Loucy (cell line): ENCODE results near the gene DUSP23.

ENCODE experiments used
- H2AFZ ChIP-seq: fragments of 200-600 bp; sonication (generic); 2 replicates; pipeline ENCODE4 v1.6.0; 2016; ENCODE audit warnings: antibody characterized with exemption, mild to moderate bottlenecking, low read length, moderate library complexity
- H3F3A ChIP-seq: fragments of 200-600 bp; 2 replicates; pipeline ENCODE4 v1.6.0; 2016; ENCODE audit warnings: antibody characterized with exemption, low read depth, mild to moderate bottlenecking
- H3K27me3 ChIP-seq: fragments of 200-600 bp; sonication (generic); 2 replicates; pipeline ENCODE4 v1.6.1; 2014; ENCODE audit warnings: low read length, mild to moderate bottlenecking; ENCODE audit not compliant: insufficient read depth, poor library complexity, severe bottlenecking
- H3K36me3 ChIP-seq: fragments of 200-600 bp; sonication (generic); 2 replicates; pipeline ENCODE4 v1.6.1; 2016; ENCODE audit warnings: low read length; ENCODE audit not compliant: insufficient read depth
- H3K4me1 ChIP-seq: fragments of 200-600 bp; sonication (generic); 2 replicates; pipeline ENCODE4 v1.5.1; 2014; ENCODE audit warnings: low read length, mild to moderate bottlenecking; ENCODE audit not compliant: insufficient read depth, poor library complexity, severe bottlenecking
- H3K4me2 ChIP-seq: fragments of 200-600 bp; sonication (generic); 2 replicates; pipeline ENCODE4 v1.6.0; 2014; ENCODE audit warnings: antibody characterized with exemption, low read length, low read depth, mild to moderate bottlenecking; ENCODE audit not compliant: poor library complexity, severe bottlenecking
- H3K4me3 ChIP-seq: fragments of 200-600 bp; sonication (generic); 2 replicates; pipeline ENCODE4 v1.5.1; 2014; ENCODE audit warnings: low read length, mild to moderate bottlenecking, mixed read lengths; ENCODE audit not compliant: poor library complexity, severe bottlenecking
- H3K79me2 ChIP-seq: fragments of 200-600 bp; sonication (generic); 2 replicates; pipeline ENCODE4 v1.6.1; 2014; ENCODE audit warnings: low read length; ENCODE audit not compliant: insufficient read depth
- H3K9ac ChIP-seq: fragments of 200-600 bp; sonication (generic); 2 replicates; pipeline ENCODE4 v1.6.0; 2014; ENCODE audit warnings: mild to moderate bottlenecking, low read depth, low read length, moderate library complexity; ENCODE audit not compliant: poor library complexity, severe bottlenecking
- H3K9me2 ChIP-seq: fragments of 200-600 bp; sonication (generic); replicated peaks from 2 replicates; pipeline ENCODE4 v1.6.1; 2016; ENCODE audit warnings: low read depth, low read length, mixed read lengths
- H3K9me3 ChIP-seq: fragments of 200-600 bp; sonication (generic); 2 replicates; pipeline ENCODE4 v1.6.1; 2014; ENCODE audit warnings: mild to moderate bottlenecking, antibody characterized with exemption, low read length, low read depth; ENCODE audit not compliant: insufficient read depth
- H4K20me1 ChIP-seq: fragments of 200-600 bp; sonication (generic); 2 replicates; pipeline ENCODE4 v1.6.0; 2014; ENCODE audit warnings: antibody characterized with exemption, low read length, mild to moderate bottlenecking; ENCODE audit not compliant: insufficient read depth, poor library complexity, severe bottlenecking
- CTCF ChIP-seq: fragments of 200-600 bp; sonication (generic); conservative IDR thresholded peaks from 2 replicates; pipeline ENCODE4 v1.5.1; 2014; ENCODE audit warnings: mild to moderate bottlenecking, antibody characterized with exemption, low read length
- EZH2phosphoT487 ChIP-seq: fragments of 200-600 bp; IDR thresholded peaks from 2 replicates; pipeline ENCODE4 v1.6.1; 2018; ENCODE audit warnings: antibody characterized with exemption, mild to moderate bottlenecking, moderate library complexity, borderline replicate concordance

DUSP23 gene

GRCh38 chr1:159750621-159751020, 30.1 kb upstream of the DUSP23 start:
- H4K20me1 ChIP-seq = no peaks in the 10 kb centered on the region
- no peak overlapping the region for H3K9ac ChIP-seq
- H3K9me2 ChIP-seq = no peaks in the 10 kb centered on the region
- no peak for TF ChIP-seq EZH2phosphoT487
- TF ChIP-seq CTCF = no peak
- no peaks in the 10 kb centered on the region for H3K27me3 ChIP-seq
- H3K36me3 ChIP-seq = no peaks in the 10 kb centered on the region
- H3K4me1 ChIP-seq = peaks cover 51% of the 10 kb centered on the region
- H3K4me2 ChIP-seq = no peak overlapping the region
- H3K4me3 ChIP-seq = no peak overlapping the region
- H2AFZ ChIP-seq = no peak overlapping the region
- peaks cover 11% of the 10 kb centered on the region for H3F3A ChIP-seq
- H3K9me3 ChIP-seq = no peaks in the 10 kb centered on the region
- H3K79me2 ChIP-seq = no peaks in the 10 kb centered on the region

- no peak overlapping the region for H3K4me3 ChIP-seq
- H2AFZ ChIP-seq = no peak overlapping the region
- no peaks in the 10 kb centered on the region for H3K36me3 ChIP-seq
- no peaks in the 10 kb centered on the region for H3K79me2 ChIP-seq
- no peak overlapping the region for H3K9ac ChIP-seq
- no peaks in the 10 kb centered on the region for H3K27me3 ChIP-seq
- H3K4me1 ChIP-seq = peaks cover 51% of the 10 kb centered on the region
- no peaks in the 10 kb centered on the region for H3K9me3 ChIP-seq
- H3K4me2 ChIP-seq = no peak overlapping the region
- H3K9me2 ChIP-seq = no peaks in the 10 kb centered on the region
- TF ChIP-seq EZH2phosphoT487 (no peak), CTCF (no peak)
- H4K20me1 ChIP-seq = no peaks in the 10 kb centered on the region
- peaks cover 10% of the 10 kb centered on the region for H3F3A ChIP-seq
Measured at GRCh38 chr1:159751031-159751430, 29.7 kb upstream of the DUSP23 start.

GRCh38 chr1:159752135-159752580, 28.6 kb upstream of the DUSP23 start:
- Histone ChIP-seq H4K20me1 (no peaks in the 10 kb centered on the region), H3K9me3 (no peaks in the 10 kb centered on the region), H3K4me2 (no peak overlapping the region), H2AFZ (no peak overlapping the region), H3K36me3 (no peaks in the 10 kb centered on the region), H3K27me3 (no peaks in the 10 kb centered on the region), H3K4me3 (no peak overlapping the region), H3K4me1 (peaks cover 48% of the 10 kb centered on the region), H3F3A (peaks cover 1% of the 10 kb centered on the region; the same call in 1 of the 2 replicates), H3K9me2 (no peaks in the 10 kb centered on the region), H3K79me2 (no peaks in the 10 kb centered on the region), H3K9ac (no peak overlapping the region)
- TF ChIP-seq CTCF (no peak), EZH2phosphoT487 (no peak)
